Pancreas (tissue), 10 donors: ENCODE measurements around the gene GLYR1. TPM values are rescaled to one million over a fixed set of nuclear protein-coding genes. Genes with fewer than 3 reads are reported as not detected.

Source experiments
- ATAC-seq, 4 donors: fragments of 200-7000 bp; cut with Tn5 transposase; one replicate each; pipeline versions ENCODE4 v1.8.0 to v1.9.1; 2020; ENCODE audit warnings: mild to moderate bottlenecking in 4 of 4, moderate library complexity in 4 of 4
- DNase-seq, 6 donors: peaks; one replicate each; pipeline ENCODE4 v3.0.0-alpha.2; 2020
- FAIRE-seq: peaks from 2 replicates; lab custom pipeline; 2012; peaks lifted over from hg19 to GRCh38; lab: Jason Lieb, UNC
- H3K27ac ChIP-seq, 4 donors: fragments of 200-600 bp; sonication (generic); 1 replicate in 3 of 4; 2 replicates in 1 of 4; pipeline versions ENCODE4 v1.5.0 to v1.8.0; 2020
- H3K27me3 ChIP-seq, 4 donors: fragments of 200-600 bp; one replicate each; pipeline ENCODE4 v1.8.0; 2021
- H3K36me3 ChIP-seq, 3 donors: fragments of 200-600 bp; sonication (generic) in 1 of 3; one replicate each; pipeline versions ENCODE4 v1.5.0 to v1.8.0; 2020 to 2021
- H3K4me1 ChIP-seq, 3 donors: fragments of 200-600 bp; one replicate each; pipeline ENCODE4 v1.8.0; 2021
- H3K4me3 ChIP-seq, 4 donors: fragments of 200-600 bp; sonication (generic) in 2 of 4; one replicate each; pipeline versions ENCODE4 v1.5.0 to v1.8.0; 2020 to 2021
- H3K9me3 ChIP-seq, 4 donors: fragments of 200-600 bp; one replicate each; pipeline ENCODE4 v1.8.0; 2021
- CTCF ChIP-seq, 4 donors: fragments of 200-600 bp; sonication (generic) in 3 of 4; IDR thresholded peaks; one replicate each; pipeline versions ENCODE4 v1.5.0 to v1.8.0; 2021; ENCODE audit warnings: antibody characterized with exemption in 4 of 4
- WGBS, 2 donors: extraction: QIAGEN DNeasy Blood & Tissue Kit; methylation state at CpG; one replicate each; pipeline ENCODE4 v1.1.7; 2013; 5-methylcytosine and 5-hydroxymethylcytosine counted together
- intact Hi-C, 3 donors: fragments of 100-400 bp; cut with DNase I; formaldehyde crosslinking; loops; one replicate each; pipeline versions ENCODE4 v1.11.1 to v1.14.2; 2022
- polyA plus RNA-seq, 2 donors: library from polyadenylated mRNA; stranded (reverse); fragments of 200-250 nt; gene quantifications; one replicate each; pipeline ENCODE4 v1.2.3, GENCODE V29; 2013
- total RNA-seq, 6 donors: library from RNA; stranded (reverse); fragmentation: NEBNext Ultra II Directional in 4 of 6; extraction: Animal tissue kit (Norgen Biotek cat#: 25700) in 4 of 6; gene quantifications; one replicate each; pipeline versions ENCODE4 v1.2.1 to v1.2.4, GENCODE V29; 2021 to 2023
- donor health status: healthy with polysubstance abuse.
- donor health status: DM: no; HTN: no; CAD: no; lungs with moderate emphysema.
- donor health status: DM: no; HTN: no; CAD: no.
- donor health status: control.
- donor health status: control.
- donor health status: Bipolar disorder and iron deficiency.
- donor health status: DM: yes; HTN: yes; CAD: no.
- donor health status: DM: no; HTN: no; CAD: no.
- donor health status: DM: no; HTN: no; CAD: no.
- donor health status: DM: yes; HTN: yes; CAD: no.

The GLYR1 gene
- total and polyA plus RNA-seq, 8 donors: 27.2 to 58.6 (median 39.5) TPM

DNA sequence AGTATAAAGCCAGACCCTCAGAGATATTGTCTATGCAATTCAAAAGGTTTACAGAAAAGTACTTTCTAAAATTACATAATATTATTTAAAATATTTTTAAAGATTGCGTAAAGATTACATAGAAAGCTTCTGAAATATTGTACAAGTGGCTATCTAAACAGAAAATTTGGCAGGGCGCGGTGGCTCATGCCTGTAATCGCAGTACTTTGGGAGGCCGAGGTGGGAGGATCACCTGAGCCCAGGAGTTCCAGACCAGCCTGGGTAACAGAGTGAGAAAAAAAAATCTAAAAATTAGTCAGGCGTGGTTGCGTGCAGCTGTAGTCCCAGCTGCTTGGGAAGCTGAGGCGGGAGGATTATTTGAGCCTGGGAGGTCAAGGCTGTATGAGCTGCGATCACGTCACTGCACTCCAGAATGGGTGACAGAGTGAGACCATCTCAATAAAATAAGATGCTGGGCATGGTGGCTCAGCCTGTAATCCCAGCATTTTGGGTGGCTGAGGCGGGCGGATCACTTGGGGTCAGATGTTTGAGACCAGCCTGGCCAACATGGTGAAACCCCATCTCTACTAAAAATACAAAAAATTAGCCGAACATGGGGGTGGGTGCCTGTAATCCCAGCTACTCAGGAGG, 18.3 kb upstream of the GLYR1 start:
- ATAC-seq: no peak
- DNase-seq: no peak
- 93 to 97% methylated on average over 13 of the region's 13 CpGs for WGBS, 2 donors
- H3K27ac ChIP-seq: no peak overlapping the region
- TF ChIP-seq CTCF (IDR thresholded peaks at IDR 0.05): no peak
- peaks cover 12 to 32% (median 21%) of the 10 kb centered on the region in 3 donors for H3K4me1 ChIP-seq
- H3K4me3 ChIP-seq: no peak overlapping the region
- no peaks in the 10 kb centered on the region for H3K9me3 ChIP-seq
- no peaks in the 10 kb centered on the region for H3K27me3 ChIP-seq
- intact Hi-C loops: loop anchor here in 1 of 3 donors (10.0 kb wide), 1 partner anchor 61 kb away; the partner anchor contains the start of gene ROGDI
- peaks cover 0 to 18% (median 11%) of the 10 kb centered on the region in 3 donors for H3K36me3 ChIP-seq
- FAIRE-seq: no peak

GRCh38 chr16:4864728-4865127, 17.6 kb upstream of the GLYR1 start:
- intact Hi-C loops: loop anchor here in 1 of 3 donors (10.0 kb wide), 1 partner anchor 60 kb away; the partner anchor contains the start of gene ROGDI
- no peak for TF ChIP-seq CTCF (IDR thresholded peaks at IDR 0.05)
- no peak for DNase-seq
- Histone ChIP-seq H3K4me3 (no peak overlapping the region), H3K9me3 (no peaks in the 10 kb centered on the region), H3K36me3 (peaks cover under 1 to 24% (median 9%) of the 10 kb centered on the region in 3 donors), H3K27me3 (no peaks in the 10 kb centered on the region), H3K27ac (no peak overlapping the region), H3K4me1 (peaks cover 12 to 26% (median 21%) of the 10 kb centered on the region in 3 donors)
- FAIRE-seq: no peak
- ATAC-seq: no peak
- 65 to 69% methylated on average over 3 of the region's 3 CpGs for WGBS, 2 donors

DNA sequence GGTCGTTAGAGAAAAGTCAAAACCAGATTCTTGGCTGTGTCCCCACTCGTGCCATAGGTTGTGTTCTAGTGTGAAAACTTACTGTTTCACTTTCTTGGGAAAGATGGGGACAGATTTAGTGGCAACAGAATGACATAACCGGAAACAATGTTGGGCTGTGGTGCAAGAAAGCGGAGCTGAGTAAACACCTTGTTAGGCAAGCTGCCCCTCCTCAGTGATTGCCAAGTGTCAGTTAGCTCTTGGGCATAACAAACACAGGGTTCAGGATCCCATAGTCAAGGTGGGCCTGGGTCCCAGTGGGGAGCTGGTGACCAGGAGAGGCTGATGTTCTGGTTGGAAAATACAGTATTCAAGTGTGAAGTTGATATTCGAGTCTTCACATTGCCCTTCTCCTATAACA, 15.6 kb upstream of the GLYR1 start:
- Histone ChIP-seq H3K9me3 (no peaks in the 10 kb centered on the region), H3K4me3 (no peak overlapping the region), H3K27ac (peak overlapping the region in 1 of 4 donors; percentile 38), H3K36me3 (peaks cover 11 to 41% (median 14%) of the 10 kb centered on the region in 3 donors), H3K27me3 (no peaks in the 10 kb centered on the region), H3K4me1 (peaks cover 0 to 5% (median 4%) of the 10 kb centered on the region in 3 donors)
- TF ChIP-seq CTCF (IDR thresholded peaks at IDR 0.05): no peak
- WGBS, 2 donors: 41 to 52% methylated on average over 5 of the region's 5 CpGs
- intact Hi-C loops: loop anchor here in 1 of 3 donors (10.0 kb wide), 1 partner anchor 58 kb away; the partner anchor contains the start of gene ROGDI
- DNase-seq (peak in 1 of 6 donors; percentile 30), FAIRE-seq (no peak), ATAC-seq (peak; percentile 35 to 76 (median 61))

- H3K9me3 ChIP-seq: no peaks in the 10 kb centered on the region
- ATAC-seq (no peak), DNase-seq (no peak), FAIRE-seq (no peak)
- H3K4me1 ChIP-seq: peaks cover 0 to 3% (median 0%) of the 10 kb centered on the region in 3 donors
- no peaks in the 10 kb centered on the region for H3K27me3 ChIP-seq
- peaks cover 11 to 46% (median 14%) of the 10 kb centered on the region in 3 donors for H3K36me3 ChIP-seq
- H3K27ac ChIP-seq: no peak overlapping the region
- no peak for TF ChIP-seq CTCF (IDR thresholded peaks at IDR 0.05)
- H3K4me3 ChIP-seq: no peak overlapping the region
- WGBS, 2 donors: 92% methylated on average over 14 of the region's 14 CpGs
- intact Hi-C loops: loop anchor here in 1 of 3 donors (10.0 kb wide), 1 partner anchor 56 kb away; the partner anchor contains the start of gene ROGDI
Measured at GRCh38 chr16:4860727-4861342, 13.7 kb upstream of the GLYR1 start.
